ENCODE data around the gene DNASE2B. TPM values are rescaled to one million over a fixed set of nuclear protein-coding genes. Genes with fewer than 3 reads are reported as not detected.

The DNASE2B gene
- total RNA-seq, 4 donors from 2014 or later = 0.29 to 3.2 TPM; not detected in 2

DNA sequence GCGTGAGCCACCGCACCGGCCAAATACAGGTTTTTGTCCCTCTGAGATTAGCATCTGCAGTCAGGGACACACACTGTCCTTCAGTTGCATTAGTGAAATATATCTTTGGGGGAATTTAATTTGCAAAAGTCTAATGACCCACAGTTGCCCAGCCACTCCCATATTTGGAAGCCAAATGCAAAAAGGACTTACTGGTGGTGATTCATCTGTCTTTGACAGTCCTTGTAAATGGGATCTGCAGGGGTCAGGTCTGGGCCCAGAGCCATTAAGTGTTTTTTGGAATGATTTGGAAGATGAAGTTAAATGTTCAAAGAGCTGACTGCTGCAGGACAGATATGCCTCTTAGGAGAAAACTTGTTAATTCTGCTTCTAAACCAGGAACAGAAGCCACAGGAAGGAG, 44.6 kb upstream of the DNASE2B start:
- WGBS, 2 donors = 88 to 89% methylated on average over 3 of the region's 3 CpGs
- H3K4me3 ChIP-seq (ENCODE audit: low read depth, poor library complexity, severe bottlenecking) = no peak overlapping the region
- no peak for DNase-seq (ENCODE audit: low spot score in 2 of 2)
- TF ChIP-seq, protein P1, sequence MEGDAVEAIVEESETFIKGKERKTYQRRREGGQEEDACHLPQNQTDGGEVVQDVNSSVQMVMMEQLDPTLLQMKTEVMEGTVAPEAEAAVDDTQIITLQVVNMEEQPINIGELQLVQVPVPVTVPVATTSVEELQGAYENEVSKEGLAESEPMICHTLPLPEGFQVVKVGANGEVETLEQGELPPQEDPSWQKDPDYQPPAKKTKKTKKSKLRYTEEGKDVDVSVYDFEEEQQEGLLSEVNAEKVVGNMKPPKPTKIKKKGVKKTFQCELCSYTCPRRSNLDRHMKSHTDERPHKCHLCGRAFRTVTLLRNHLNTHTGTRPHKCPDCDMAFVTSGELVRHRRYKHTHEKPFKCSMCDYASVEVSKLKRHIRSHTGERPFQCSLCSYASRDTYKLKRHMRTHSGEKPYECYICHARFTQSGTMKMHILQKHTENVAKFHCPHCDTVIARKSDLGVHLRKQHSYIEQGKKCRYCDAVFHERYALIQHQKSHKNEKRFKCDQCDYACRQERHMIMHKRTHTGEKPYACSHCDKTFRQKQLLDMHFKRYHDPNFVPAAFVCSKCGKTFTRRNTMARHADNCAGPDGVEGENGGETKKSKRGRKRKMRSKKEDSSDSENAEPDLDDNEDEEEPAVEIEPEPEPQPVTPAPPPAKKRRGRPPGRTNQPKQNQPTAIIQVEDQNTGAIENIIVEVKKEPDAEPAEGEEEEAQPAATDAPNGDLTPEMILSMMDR (IDR thresholded peaks at IDR 0.05) = no peak
- no peak for TF ChIP-seq POLR2A (IDR thresholded peaks at IDR 0.05)
- intact Hi-C loops (cut with DNase I; ENCODE audit: low total_unique reads) = no loop called here

GRCh38 chr1:84355556-84355955, 42.7 kb upstream of the DNASE2B start:
- TF ChIP-seq, protein P1 (IDR thresholded peaks at IDR 0.05) = no peak
- WGBS, 2 donors = 92 to 93% methylated on average over 3 of the region's 3 CpGs
- no peak overlapping the region for H3K4me3 ChIP-seq (ENCODE audit: low read depth, poor library complexity, severe bottlenecking)
- DNase-seq (ENCODE audit: low spot score in 2 of 2) = no peak
- intact Hi-C loops (cut with DNase I; ENCODE audit: low total_unique reads) = no loop called here

DNA sequence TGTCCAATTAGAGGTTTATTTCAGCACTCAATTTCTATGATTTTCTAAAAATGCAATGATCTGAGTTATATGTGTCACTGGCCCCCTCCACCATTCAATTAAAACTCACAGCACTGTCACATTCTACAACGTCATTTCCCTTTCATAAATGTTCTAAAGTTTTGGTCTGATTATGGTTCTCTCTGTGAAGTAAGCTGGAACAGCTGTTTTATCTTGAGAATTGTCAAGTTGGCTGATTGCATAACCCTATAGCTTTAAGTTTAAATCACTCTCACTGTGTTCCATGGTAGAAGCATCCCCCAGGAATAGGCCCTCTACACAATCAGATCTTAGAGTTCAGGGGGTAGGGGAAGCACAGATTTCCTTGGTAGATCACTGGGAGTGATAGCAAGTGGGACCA, 41.4 kb upstream of the DNASE2B start:
- 79 to 87% methylated on average over 1 of the region's 1 CpG for WGBS, 2 donors
- TF ChIP-seq POLR2A (IDR thresholded peaks at IDR 0.05) = no peak
- H3K4me3 ChIP-seq (ENCODE audit: low read depth, poor library complexity, severe bottlenecking) = no peak overlapping the region
- intact Hi-C loops (cut with DNase I; ENCODE audit: low total_unique reads) = no loop called here
- DNase-seq (ENCODE audit: low spot score in 2 of 2) = no peak

DNA sequence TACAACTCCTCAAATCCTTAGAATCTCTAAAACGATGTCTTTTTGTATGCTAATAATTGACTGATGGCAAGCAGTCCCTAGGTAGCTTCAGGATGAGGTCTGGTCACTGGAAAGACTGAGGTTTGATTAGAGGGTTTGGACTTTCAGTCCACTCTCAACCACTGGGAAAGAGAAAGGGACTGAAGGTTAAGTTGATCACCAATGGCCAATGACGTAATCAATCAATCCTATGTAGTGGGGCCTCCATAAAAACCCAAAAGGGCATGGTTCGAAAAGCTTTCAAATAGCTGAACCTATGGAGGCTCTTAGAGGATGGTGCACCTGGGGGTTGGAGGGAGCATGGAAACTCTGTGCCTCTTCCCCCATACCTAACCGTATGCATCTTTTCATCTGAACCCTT, 39.6 kb upstream of the DNASE2B start:
- H3K4me3 ChIP-seq (ENCODE audit: low read depth, poor library complexity, severe bottlenecking) = no peak overlapping the region
- no peak for TF ChIP-seq POLR2A (IDR thresholded peaks at IDR 0.05)
- TF ChIP-seq, protein P1 (IDR thresholded peaks at IDR 0.05) = no peak
- WGBS, 2 donors = 88 to 95% methylated on average over 4 of the region's 4 CpGs
- intact Hi-C loops (cut with DNase I; ENCODE audit: low total_unique reads) = no loop called here
- no peak for DNase-seq (ENCODE audit: low spot score in 2 of 2)

DNA sequence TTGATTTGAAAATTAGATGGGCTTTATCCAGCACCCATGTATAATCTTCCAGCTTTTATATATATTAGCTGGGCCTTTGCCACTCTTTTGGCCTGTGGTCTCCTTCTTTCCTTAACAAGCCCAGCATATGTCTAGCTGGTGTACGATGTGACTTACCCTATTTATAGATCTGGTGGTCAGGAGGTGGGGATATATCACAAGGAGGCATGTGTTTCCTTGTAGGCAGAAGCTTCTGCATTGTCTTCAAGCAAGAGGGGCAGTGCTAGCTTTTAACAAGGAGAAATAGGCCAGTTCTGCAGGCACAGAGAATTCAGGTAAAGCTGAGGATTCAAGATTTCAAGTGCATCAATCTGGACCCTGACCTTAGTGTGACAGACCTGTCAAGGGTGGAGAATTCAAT, 38.0 kb upstream of the DNASE2B start:
- intact Hi-C loops (cut with DNase I; ENCODE audit: low total_unique reads) = no loop called here
- no peak for DNase-seq (ENCODE audit: low spot score in 2 of 2)
- TF ChIP-seq POLR2A (IDR thresholded peaks at IDR 0.05) = no peak
- TF ChIP-seq, protein P1 (IDR thresholded peaks at IDR 0.05) = no peak
- WGBS, 2 donors = 68 to 81% methylated on average over 1 of the region's 1 CpG
- no peak overlapping the region for H3K4me3 ChIP-seq (ENCODE audit: low read depth, poor library complexity, severe bottlenecking)

- no peak for TF ChIP-seq POLR2A (IDR thresholded peaks at IDR 0.05)
- TF ChIP-seq, protein P1 (IDR thresholded peaks at IDR 0.05) = no peak
- WGBS, 2 donors = 73 to 76% methylated on average over 3 of the region's 3 CpGs
- intact Hi-C loops (cut with DNase I; ENCODE audit: low total_unique reads) = no loop called here
- H3K4me3 ChIP-seq (ENCODE audit: low read depth, poor library complexity, severe bottlenecking) = no peak overlapping the region
- no peak for DNase-seq (ENCODE audit: low spot score in 2 of 2)
Observed at GRCh38 chr1:84361796-84362195, 36.5 kb upstream of the DNASE2B start.

Measured in lower leg skin (tissue), 4 donors.